DMS153 treated with DMSO at 0.1 percent for 48 hours (cell line): Measurements from ENCODE around the gene DBX1.

Source experiments
- DNase-seq: peaks from one replicate; lab custom pipeline; 2025; ENCODE audit not compliant: unreplicated experiment; lab: John Stamatoyannopoulos, UW

Gene DBX1

DNA sequence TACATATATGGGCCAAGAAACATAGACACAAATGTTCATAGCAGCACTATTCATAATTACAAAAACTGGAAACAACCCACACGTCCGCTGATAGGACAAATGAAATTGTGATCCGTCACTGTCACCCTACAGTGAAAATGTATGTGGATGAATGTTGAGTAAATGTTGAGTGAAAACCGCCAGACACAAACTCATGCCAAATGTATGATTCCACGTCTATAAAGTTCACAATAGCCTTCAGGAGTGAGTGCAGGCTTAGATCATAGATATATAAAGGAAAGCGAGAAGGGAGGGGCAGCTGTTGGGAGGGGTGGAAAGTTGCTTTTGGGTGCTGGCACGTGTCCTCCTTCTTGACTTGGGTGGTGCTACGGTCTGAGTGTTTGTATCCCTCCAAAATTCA is 33.6 kb downstream of the DBX1 start:
- no peak for DNase-seq

DNA sequence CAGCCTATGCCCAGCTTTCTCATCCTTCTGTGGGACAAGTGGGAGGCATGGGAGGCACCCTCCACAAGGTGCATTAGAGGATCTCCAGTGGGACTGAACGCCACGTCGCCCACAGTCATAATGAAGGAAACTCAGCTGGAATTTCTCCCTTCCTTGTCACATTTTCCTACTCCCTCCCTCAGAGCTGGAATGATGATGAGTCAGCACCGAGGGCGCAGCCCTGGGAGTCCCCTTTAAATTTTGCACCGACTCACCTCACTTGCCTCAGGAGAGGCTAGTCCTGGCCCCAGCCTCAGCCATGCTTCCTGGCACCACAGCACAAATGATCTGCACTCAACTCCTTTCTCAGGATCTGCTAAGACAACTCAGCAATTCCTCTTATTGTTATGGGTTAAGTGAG is 34.3 kb downstream of the DBX1 start:
- no peak for DNase-seq

DNA sequence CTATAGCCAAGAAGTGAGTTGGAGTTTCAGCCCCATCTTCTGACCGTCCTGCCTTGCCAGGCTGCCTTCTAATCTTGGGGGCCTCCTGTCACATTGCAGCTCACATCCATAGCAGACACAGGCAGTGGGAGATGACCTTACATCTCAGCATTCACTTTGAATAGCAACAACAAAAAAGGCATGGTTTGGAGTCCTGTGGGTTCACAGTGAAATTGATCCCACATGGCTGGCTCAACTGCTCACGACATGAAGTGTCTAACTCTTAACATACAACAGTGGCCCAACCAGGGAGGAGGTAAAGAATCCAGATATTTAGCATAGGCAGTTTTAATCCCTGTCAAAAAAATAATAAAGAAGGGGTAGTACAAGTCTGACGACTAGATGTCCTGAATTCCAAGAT is 38.1 kb downstream of the DBX1 start:
- no peak for DNase-seq

DNA sequence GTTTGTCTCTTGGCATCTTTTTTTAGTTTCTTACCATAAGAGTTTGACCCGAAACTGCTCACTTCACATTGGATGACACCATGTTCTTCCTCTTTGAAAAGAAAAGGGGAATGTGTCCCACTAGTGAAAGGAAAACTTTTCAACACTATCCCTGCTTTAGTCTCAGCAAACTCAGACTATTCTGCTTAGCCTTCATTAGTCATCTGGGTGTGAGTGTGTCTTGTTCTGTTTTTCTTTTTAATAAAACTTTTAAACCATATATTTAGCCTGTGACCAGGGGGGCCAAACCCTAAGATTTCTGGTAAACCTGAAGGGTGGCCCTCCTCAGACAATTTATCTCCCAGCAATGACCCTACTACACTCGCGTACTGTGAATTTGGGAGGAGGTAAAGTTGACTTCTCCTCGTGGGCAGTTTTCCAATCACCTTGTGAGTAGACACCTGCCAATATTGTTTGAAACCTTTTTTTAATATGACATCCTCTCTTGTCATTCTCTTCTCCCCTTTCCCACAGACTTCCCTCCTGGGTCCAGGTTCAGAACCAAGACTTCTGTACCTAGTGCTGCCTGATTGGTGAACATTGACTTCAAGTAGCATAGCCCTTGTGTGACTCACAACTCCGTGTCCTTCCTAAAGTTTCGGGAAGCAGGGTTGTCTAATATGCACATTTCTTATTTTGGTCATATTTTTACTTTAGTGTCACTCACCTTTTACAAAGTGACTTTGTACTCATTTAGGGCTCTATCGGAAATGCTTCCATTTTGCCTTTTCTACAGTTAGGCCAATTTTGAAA is 39.9 kb downstream of the DBX1 start:
- DNase-seq, result no peak

DNA sequence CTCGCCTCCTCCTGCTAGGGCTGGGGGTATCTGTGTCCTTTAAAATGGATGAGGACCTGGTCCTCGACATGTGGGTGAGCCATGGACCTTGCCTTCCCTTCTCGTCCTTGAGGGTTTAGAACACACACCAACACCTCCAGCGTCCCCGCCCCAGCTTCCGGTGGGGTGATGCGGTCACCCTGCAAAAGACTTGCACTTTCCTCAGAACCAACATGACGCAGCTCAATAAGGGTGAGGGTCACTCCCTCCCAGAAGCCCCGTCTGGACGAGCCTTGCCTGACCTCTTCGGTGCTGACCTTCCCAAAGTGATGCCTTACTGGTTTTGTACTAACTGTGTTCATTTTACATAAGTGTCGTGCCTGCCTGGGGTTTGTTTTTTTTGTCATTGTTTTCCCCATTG is 41.0 kb downstream of the DBX1 start:
- no peak for DNase-seq

DNA sequence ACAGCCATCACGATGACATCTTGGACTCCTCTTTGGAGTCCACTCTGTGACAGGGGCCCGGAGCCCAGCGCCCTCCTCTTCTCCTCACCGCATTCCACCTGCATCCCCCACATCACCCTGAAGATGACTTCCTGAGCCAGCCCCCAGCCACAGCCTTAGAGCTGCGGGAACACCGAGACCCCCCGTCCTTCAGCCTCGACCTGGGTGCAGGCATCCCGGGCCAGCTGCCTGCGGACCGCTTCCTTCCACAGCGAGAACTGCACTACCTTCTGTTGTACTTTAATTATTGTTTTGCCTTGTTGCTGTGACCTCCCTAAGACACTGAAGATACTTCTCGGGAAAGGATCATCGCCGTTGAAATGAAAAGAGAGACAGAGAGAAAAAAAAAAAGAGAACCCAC is 42.1 kb downstream of the DBX1 start:
- no peak for DNase-seq

DNA sequence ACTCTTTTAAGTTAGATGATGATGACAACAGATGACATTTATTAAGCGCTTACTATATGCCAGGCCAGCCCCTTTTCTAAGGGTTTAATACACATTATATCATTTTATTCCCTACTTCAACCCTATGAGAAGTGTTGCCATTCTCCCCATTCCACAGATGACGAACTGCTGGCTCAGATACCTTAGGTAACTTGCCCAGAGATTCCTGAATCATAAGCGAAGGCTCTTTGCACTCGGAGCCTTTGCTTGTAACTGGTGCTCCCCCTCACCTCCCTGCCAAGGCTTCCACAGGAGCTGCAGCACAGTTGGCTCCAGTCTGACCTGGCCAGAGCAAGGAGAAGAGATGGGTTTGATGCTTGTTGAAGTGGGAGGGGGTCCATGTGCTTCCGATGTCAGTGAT is 43.0 kb downstream of the DBX1 start:
- DNase-seq, result no peak

DNA sequence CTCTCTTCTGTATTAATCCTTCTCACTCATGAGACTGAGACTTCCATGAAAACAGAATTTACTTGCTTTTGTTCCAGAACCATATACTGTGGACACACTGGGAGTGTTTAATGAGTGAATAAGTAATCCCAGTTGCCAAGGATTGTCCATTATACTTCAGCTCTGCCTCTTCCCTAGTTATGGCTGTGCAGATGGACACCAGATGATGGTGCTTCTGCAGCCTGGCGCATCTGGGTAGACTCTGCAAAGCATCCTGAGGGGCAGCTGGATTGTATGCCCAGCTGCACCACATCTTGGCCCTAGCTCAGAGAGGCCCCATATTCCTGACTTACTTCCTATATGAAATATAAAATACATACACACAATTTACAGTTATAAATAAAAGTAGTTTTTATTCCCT is 43.5 kb downstream of the DBX1 start:
- DNase-seq, result no peak

DNA sequence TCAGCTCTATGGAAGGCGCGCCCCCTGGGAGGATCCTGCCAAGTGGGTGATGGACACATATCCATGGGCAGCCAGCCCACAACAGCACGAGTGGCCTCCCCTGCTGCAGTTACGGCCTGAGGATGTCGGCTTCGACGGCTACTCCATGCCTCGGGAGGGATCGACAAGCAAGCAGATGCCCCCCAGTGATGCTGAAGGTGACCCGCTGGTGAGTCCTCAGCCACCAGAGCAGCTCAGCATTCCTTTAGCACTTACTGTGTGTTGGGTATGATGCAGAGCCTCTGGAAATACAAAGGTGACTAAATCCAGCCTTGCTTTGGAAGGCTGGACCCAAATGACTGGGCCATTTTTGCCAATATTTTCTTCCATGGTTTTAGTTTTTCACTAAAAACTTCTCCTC is 45.7 kb downstream of the DBX1 start:
- DNase-seq, result no peak

DNA sequence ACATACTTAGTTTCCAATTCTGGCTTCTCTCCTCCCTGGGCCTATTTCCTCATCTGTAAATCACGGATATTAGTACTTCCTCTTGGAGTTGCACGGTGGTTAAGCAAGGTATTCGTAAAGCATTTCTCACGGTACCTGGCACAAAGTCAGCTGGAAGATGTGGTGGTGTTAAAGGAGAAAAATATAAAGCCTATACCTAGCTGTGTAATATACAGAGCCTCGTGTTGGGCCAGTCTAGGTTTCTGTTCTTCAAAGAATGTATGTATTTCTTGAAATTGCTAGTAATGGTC is 47.2 kb downstream of the DBX1 start:
- DNase-seq, result no peak

DNA sequence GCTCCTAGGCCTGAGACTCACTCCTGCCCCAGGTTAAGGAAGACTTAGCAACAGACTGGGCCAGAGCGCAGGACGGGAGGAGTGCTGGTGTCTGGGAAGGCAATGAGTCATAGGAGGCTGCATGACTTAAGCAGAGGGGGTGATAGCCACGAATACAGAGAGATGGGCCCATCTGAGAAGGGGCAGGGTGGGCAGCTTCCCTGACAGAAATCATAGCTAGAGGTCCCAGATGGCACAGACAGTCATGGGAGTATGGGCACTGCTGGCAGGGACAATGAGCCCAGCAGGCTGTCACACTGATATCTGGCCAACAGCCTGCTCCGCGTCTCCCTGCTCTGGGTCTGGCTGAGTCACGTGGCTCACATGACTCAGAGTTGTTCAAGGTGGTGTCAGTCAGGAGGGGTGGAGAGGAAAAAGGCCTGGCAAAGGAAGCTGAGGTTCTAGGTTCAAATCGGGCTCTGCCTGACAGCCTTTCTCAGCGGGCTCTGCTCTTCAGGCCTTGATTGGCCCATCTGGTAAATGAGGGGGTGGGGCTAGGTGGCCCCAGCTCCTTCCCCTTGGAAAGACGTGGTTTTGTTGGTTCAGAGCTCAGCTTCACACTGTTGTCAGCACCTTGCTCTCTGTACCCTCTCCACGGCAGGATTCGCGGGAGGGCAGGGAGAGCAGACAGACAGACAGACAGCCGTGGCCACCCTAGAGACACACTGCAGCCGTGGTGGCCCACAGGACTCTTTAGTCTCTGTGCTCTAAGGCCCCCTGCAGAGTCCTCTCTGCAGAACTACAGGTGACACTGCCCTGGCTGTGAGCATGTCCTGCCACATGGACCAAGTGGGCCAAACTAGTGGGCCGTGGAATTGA is 47.8 kb downstream of the DBX1 start:
- DNase-seq, result no peak

DNA sequence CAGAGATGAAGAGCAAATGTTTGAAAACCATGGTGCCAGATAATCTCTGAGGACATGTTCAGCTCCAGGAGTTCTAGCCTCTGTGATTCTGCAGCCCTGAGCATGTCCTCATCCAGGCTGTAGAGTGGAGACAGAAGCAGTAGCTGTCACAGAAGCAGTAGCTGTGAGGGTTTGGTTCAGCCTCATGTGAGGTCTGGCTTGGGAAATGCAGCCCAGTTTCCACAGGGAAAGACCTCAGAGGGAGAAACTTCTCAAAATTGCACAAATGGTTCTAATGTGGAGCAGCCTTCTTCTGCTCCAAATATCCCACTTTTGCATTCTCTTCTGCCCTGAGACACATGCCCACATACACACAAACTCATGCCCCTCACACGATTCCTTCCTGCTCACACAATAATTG is 48.4 kb downstream of the DBX1 start:
- DNase-seq, result no peak

DNA sequence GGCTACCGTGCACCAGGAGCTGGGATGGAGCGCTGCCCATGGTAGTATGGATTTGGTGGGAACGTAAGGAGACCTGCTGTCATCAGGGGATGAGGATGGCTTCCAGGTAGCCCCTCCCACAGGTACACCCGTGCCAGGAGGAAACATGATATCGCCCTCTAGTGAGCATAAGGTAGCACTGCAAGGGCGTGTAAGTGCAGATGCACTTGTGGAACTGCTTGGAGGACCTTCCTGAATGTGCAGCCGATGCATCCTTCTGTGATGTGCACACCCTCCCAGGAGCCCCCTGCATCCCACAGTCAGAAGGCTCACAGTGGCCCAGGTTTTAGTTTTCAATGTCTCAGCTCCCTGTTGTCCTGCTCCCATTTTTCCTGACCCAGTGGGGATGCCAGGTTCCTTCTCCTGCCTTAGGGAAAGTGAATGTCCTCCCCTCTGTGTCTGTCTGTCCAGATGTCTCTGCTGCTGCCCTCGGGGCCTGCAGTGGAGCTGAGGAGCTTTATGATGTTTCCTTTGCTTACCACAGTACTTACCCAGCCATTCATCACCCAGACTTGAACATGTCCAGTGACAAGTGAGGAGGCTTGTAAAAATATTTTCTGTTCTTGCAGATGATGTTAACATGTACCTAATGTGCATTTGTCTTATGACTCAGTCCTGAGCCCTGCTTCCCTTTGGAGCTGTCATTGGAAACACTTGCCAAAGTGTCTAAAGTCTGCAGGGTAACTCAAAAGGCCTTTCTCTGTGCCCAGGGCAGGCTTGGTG is 49.2 kb downstream of the DBX1 start:
- peak; percentile 73 for DNase-seq

DNA sequence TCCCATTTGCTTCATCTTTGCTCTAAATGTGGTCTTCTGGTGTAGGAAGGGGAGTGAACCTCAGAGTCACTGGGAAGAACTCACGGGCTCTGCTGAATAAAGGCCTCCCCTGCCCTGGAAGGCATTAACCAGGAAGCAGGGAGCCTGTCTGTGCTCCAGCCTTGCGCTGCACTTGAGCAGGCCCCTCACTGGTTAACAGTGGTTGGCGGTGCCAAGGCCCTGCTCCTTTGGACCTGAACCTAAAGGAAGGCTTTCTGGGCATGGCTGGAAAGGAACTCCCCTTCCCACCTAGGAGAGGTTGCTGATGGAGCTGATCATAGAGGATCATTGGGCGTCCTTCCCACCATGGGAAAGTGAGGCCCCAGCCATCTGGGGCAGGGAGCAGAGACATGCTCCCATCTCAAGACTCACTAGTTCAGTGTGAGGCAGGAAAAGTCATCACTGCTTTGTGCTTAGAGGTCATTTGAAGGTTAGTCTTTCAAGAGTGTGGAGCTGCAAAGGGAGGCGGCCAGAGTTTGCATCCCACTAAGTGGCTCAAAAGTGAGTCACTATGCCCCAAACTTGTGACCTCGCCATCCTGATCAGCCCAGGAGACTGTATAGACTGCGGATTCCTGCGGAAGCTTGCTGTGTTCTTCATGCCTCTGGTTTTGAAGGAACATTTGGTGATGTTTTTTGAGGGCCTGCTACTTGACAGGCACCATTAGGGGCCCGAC is 50.4 kb downstream of the DBX1 start:
- DNase-seq, result no peak
